Measurements from ENCODE around the gene RGS5.

GRCh38 chr1:163155606-163156005, 47.1 kb downstream of the RGS5 start:
- TF ChIP-seq REST (IDR thresholded peaks at IDR 0.05; ENCODE audit: insufficient replicate concordance, low read depth) (no peak), GABPA (IDR thresholded peaks at IDR 0.05; ENCODE audit: low read depth) (no peak), POLR2AphosphoS5 (IDR thresholded peaks at IDR 0.05; ENCODE audit: low read depth) (no peak), SPI1 (IDR thresholded peaks at IDR 0.05; ENCODE audit: borderline replicate concordance, low read depth) (no peak)
- TF ChIP-seq, protein P1, sequence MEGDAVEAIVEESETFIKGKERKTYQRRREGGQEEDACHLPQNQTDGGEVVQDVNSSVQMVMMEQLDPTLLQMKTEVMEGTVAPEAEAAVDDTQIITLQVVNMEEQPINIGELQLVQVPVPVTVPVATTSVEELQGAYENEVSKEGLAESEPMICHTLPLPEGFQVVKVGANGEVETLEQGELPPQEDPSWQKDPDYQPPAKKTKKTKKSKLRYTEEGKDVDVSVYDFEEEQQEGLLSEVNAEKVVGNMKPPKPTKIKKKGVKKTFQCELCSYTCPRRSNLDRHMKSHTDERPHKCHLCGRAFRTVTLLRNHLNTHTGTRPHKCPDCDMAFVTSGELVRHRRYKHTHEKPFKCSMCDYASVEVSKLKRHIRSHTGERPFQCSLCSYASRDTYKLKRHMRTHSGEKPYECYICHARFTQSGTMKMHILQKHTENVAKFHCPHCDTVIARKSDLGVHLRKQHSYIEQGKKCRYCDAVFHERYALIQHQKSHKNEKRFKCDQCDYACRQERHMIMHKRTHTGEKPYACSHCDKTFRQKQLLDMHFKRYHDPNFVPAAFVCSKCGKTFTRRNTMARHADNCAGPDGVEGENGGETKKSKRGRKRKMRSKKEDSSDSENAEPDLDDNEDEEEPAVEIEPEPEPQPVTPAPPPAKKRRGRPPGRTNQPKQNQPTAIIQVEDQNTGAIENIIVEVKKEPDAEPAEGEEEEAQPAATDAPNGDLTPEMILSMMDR (IDR thresholded peaks at IDR 0.05; ENCODE audit: insufficient read depth, low read length): no peak

Data from HL-60 (cell line).